NT2/D1 (cell line): Measurements from ENCODE around the gene MAML3.

ENCODE experiments used
- DNase-seq: peaks from one replicate; pipeline ENCODE4 v3.0.0-alpha.2; 2011; ENCODE audit warnings: low read depth, low spot score
- H3K27me3 ChIP-seq: 2 replicates; pipeline ENCODE4 v1.6.0; 2011; ENCODE audit warnings: mild to moderate bottlenecking; ENCODE audit not compliant: insufficient read length, insufficient read depth
- H3K36me3 ChIP-seq: 2 replicates; pipeline ENCODE4 v1.6.1; 2011; ENCODE audit warnings: mild to moderate bottlenecking, low read length, mixed read lengths; ENCODE audit not compliant: insufficient read depth, insufficient read length
- H3K4me1 ChIP-seq: 2 replicates; pipeline ENCODE4 v1.5.1; 2011; ENCODE audit not compliant: insufficient read depth, insufficient read length
- H3K4me3 ChIP-seq: 2 replicates; pipeline ENCODE4 v1.5.1; 2011; ENCODE audit warnings: low read depth; ENCODE audit not compliant: insufficient read length
- H3K9ac ChIP-seq: 2 replicates; pipeline ENCODE4 v1.6.0; 2011; ENCODE audit warnings: low read depth; ENCODE audit not compliant: insufficient read length
- H3K9me3 ChIP-seq: 2 replicates; pipeline ENCODE4 v1.5.1; 2011; ENCODE audit warnings: mild to moderate bottlenecking, low read length; ENCODE audit not compliant: insufficient read depth
- SUZ12 ChIP-seq: IDR thresholded peaks from 2 replicates; pipeline ENCODE4 v1.6.1; 2011; ENCODE audit not compliant: insufficient read length, insufficient read depth; ENCODE audit errors: extremely low read depth
- YY1 ChIP-seq: IDR thresholded peaks from 2 replicates; pipeline ENCODE4 v1.6.1; 2011; ENCODE audit not compliant: insufficient read length, insufficient read depth
- ZNF274 ChIP-seq: IDR thresholded peaks from 2 replicates; pipeline ENCODE4 v1.6.1; 2011; ENCODE audit warnings: mild to moderate bottlenecking, low read depth, low read length

The MAML3 gene

DNA sequence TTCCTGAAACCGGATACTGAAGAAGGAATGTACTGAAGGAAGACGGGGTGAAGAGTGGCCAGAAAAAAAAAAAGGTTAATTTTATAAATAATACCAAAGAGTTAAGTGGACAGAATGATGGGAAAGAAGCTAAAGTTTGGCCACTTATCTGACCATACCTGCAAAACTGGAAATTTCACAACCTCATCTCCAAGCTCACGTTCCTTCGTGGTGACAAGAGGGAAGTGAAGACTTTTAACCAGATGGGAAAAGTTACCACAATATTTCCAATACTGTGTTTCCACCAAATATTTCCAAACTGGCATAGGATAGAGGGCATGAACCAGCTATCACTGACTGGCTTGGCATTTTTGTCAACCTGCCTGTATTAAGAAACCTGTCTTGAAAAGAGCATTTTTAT is 56.4 kb downstream of the MAML3 start:
- H3K9ac ChIP-seq = no peak overlapping the region
- H3K4me1 ChIP-seq = peaks cover 12% of the 10 kb centered on the region
- TF ChIP-seq SUZ12 = no peak
- TF ChIP-seq YY1 = no peak
- no peak for TF ChIP-seq ZNF274
- H3K36me3 ChIP-seq = no peaks in the 10 kb centered on the region
- no peak for DNase-seq
- H3K27me3 ChIP-seq = peaks cover 6% of the 10 kb centered on the region
- no peaks in the 10 kb centered on the region for H3K9me3 ChIP-seq
- H3K4me3 ChIP-seq = no peak overlapping the region

DNA sequence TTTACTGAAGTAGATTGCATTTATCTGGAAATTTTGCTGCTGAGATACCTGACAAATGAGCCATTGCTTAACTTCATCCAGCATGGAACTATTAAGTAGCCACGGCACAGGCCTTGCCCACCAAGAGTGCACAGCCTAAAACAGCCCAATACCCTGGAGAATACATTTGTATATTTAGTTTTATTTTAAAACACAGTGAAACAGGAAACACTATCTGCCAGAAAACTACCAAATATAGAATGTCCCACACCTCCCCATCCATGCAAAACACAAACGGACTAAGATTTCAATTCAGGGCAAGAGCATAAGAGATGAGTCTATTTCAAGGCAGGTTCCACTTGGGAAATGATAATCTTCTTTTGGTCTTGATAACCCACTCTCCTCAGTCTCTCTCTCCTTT is 57.1 kb downstream of the MAML3 start:
- TF ChIP-seq ZNF274 (no peak), YY1 (no peak)
- Histone ChIP-seq H3K27me3 (peaks cover 6% of the 10 kb centered on the region), H3K36me3 (no peaks in the 10 kb centered on the region), H3K9me3 (no peaks in the 10 kb centered on the region), H3K4me1 (peaks cover 12% of the 10 kb centered on the region), H3K9ac (no peak overlapping the region), H3K4me3 (no peak overlapping the region)
- no peak for DNase-seq

DNA sequence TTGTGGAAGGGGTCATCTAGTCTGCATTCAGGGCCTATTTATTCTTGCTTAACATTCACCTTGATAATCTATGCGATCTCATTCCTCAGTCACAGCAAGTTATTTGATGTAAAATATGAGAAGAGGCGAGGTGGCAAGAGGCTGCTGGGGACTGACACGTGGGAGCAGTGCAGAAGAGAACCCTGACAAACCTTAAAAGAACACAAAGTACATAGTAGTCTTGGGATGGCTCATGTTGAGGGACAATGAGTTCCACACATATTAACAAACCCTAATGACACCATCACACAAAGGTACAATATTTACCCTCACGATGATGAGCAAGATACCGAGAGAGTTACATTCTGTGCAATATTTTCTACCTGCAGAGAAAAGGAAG is 57.5 kb downstream of the MAML3 start:
- Histone ChIP-seq H3K36me3 (no peaks in the 10 kb centered on the region), H3K9ac (no peak overlapping the region), H3K27me3 (peaks cover 6% of the 10 kb centered on the region), H3K4me1 (peaks cover 12% of the 10 kb centered on the region), H3K9me3 (no peaks in the 10 kb centered on the region), H3K4me3 (no peak overlapping the region)
- DNase-seq = no peak
- TF ChIP-seq ZNF274 (no peak), SUZ12 (no peak)

DNA sequence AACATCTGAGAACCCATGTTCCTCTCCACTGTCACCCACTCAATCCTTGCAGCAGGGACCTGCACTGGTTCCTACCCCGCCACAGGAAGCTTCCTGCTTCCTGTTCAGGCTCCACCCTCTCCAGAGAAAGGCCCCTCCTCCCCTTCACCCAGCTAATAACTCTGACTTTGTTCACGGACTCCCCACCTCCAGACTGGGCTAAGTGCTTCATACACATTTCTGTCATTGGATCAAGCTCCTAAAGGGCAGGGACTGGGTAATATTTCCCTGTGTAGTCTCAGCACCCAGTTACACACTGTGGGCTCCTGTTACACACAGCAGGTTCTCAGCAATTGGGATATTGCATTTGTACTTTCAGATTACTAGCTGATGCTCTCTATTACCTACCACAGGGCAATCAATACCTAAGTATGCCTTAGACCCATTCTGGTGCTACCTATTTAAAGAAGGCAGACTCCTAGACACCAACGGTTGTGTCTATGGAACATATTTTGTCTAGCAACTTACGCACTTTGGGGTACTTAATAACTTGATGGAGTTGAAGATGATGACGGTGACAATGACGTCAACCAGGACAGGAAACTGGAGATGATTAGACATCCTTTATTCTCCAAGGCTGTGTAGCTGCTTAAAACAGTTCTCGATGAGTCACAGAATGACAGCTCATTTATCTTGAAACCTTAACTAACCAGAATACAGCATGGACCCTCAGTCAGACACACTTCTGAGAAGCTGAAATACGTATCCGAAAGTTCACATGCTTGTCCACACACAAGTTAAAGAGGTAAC is 58.1 kb downstream of the MAML3 start:
- peaks cover 7% of the 10 kb centered on the region for H3K27me3 ChIP-seq
- no peaks in the 10 kb centered on the region for H3K36me3 ChIP-seq
- H3K9ac ChIP-seq = no peak overlapping the region
- H3K4me3 ChIP-seq = no peak overlapping the region
- no peaks in the 10 kb centered on the region for H3K9me3 ChIP-seq
- no peak for DNase-seq
- no peak for TF ChIP-seq ZNF274
- no peak for TF ChIP-seq YY1
- TF ChIP-seq SUZ12 = no peak
- H3K4me1 ChIP-seq = peaks cover 12% of the 10 kb centered on the region

DNA sequence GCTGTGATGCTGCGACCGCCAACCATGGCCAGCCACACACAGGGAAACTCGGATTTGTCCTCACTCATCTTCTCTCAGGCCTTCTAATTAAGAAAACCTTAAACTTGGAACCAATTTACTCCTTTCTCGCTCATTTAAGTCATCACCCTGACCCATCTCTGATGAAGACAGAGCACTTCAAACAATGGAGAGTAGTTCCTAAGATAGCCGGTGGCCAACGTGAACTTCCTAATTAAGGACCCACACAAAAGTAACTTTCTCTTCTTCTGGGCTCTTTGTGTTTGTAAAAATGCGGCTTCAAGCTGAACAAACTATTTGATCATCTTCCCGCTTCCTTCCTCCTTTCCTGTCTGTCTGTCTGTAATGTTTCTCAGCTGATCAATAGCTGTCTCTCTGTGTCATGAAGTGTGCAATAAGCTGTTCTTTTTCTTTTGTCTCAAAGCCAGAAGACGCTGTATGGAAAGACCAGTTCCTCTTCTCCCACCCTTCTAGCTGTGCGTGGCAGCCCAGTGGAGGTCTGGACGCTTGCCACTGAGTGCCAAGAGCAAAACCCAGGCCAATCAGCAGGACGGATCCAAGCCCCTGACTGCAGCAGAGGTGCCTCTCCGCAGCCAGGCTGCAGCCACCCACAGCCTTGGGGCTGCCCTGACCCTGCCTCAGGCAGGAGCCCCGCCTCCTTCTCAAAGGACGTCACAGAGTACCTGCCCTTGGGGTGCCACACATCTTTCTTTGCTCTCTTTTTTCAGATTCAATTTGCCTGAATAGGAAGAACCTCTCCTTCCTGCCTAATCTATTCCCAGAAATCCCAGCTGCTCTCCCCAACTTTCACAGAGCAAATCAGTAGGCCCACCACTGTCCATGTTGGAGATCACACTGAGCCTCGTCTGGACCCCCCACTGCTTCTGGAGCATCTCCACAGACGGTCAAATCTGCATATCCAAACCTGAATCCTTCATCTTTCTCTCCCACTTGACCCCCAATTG is 59.3 kb downstream of the MAML3 start:
- TF ChIP-seq ZNF274 (no peak), YY1 (no peak), SUZ12 (no peak)
- Histone ChIP-seq H3K4me3 (no peak overlapping the region), H3K27me3 (peaks cover 11% of the 10 kb centered on the region), H3K9me3 (no peaks in the 10 kb centered on the region), H3K36me3 (no peaks in the 10 kb centered on the region), H3K4me1 (peaks cover 12% of the 10 kb centered on the region), H3K9ac (peak overlapping the region; percentile 3)
- no peak for DNase-seq

DNA sequence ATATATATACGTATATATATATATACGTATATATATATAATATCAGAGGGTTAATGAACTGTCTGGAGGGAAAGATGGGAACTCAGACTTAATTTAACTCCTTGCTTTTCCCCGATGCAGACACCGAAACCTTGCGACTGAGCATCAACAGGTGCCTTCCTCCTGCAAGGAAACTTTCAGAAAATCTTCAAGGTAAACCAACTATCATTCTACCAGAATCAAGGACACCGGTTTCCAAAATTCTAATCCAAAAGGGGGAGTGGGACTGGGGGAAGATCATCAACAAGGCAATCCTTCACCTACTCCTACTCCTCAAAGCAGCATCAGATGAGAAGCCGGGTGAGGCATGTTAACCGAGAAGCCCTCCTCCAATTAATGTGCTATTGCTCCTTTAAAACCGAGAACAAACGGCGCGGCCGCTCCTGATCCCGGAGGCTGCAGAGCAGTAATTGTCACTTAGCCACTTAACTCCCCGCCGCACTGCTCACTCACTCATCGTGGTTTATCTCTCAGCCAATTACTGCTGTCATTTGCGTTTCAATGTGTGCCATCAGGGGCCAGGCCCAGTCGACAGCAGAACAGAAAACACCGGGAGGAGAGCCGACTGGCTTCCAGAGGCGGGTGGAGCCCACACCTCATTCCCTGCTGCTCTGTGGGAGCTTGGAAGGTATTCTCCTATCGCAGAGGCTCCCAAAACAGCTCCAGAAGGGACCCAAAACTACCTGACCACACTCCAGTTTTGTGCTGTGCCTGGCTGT is 61.7 kb downstream of the MAML3 start:
- Histone ChIP-seq H3K27me3 (peaks cover 11% of the 10 kb centered on the region), H3K36me3 (no peaks in the 10 kb centered on the region), H3K9me3 (no peaks in the 10 kb centered on the region), H3K4me3 (no peak overlapping the region), H3K9ac (no peak overlapping the region), H3K4me1 (peaks cover 12% of the 10 kb centered on the region)
- no peak for TF ChIP-seq ZNF274
- TF ChIP-seq YY1 = no peak
- no peak for TF ChIP-seq SUZ12
- peak; percentile 60 for DNase-seq

DNA sequence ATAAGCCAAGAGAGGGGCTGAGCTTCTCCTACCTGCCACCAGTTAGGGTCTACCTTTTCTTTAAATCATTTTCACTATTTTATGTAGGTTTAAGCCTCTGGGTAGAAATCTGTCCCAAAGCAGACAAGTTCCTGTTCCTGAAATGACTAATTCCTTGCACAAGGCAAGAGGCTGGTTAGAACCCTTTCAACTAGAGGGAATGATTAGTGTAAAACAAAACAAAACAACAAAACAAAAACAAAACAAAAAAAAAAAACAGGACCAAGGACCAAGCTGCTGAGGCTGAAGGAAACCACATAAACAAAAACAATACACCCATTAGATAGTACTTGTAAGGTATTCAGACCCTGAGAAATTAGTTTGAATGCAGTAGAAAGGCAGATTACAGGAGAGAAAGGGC is 62.7 kb downstream of the MAML3 start:
- peaks cover 11% of the 10 kb centered on the region for H3K27me3 ChIP-seq
- peaks cover 12% of the 10 kb centered on the region for H3K4me1 ChIP-seq
- no peaks in the 10 kb centered on the region for H3K9me3 ChIP-seq
- H3K9ac ChIP-seq = no peak overlapping the region
- no peaks in the 10 kb centered on the region for H3K36me3 ChIP-seq
- DNase-seq = no peak
- no peak overlapping the region for H3K4me3 ChIP-seq
- TF ChIP-seq SUZ12 (no peak), YY1 (no peak), ZNF274 (no peak)
